ENCODE results near the gene TMEM266.

Gene TMEM266

GRCh38 chr15:76223521-76223920 lies 163.7 kb downstream of the TMEM266 start:
- no peaks in the 10 kb centered on the region for H3K9me2 ChIP-seq (replicated peaks; ENCODE audit: insufficient read depth, low read length)
- no peaks in the 10 kb centered on the region for H3K27me3 ChIP-seq (replicated peaks; ENCODE audit: insufficient read depth, low read length)
- peaks cover 34% of the 10 kb centered on the region for H3K4me1 ChIP-seq (ENCODE audit: low read length)
- no peak overlapping the region for H2AFZ ChIP-seq (ENCODE audit: low read length)
- no peaks in the 10 kb centered on the region; the same call in 1 of the 2 replicates for H3K36me3 ChIP-seq (replicated peaks; ENCODE audit: insufficient read depth, low read length)
- TF ChIP-seq EZH2phosphoT487 (IDR thresholded peaks at IDR 0.05; ENCODE audit: low read length), result no peak
- TF ChIP-seq, protein P1, sequence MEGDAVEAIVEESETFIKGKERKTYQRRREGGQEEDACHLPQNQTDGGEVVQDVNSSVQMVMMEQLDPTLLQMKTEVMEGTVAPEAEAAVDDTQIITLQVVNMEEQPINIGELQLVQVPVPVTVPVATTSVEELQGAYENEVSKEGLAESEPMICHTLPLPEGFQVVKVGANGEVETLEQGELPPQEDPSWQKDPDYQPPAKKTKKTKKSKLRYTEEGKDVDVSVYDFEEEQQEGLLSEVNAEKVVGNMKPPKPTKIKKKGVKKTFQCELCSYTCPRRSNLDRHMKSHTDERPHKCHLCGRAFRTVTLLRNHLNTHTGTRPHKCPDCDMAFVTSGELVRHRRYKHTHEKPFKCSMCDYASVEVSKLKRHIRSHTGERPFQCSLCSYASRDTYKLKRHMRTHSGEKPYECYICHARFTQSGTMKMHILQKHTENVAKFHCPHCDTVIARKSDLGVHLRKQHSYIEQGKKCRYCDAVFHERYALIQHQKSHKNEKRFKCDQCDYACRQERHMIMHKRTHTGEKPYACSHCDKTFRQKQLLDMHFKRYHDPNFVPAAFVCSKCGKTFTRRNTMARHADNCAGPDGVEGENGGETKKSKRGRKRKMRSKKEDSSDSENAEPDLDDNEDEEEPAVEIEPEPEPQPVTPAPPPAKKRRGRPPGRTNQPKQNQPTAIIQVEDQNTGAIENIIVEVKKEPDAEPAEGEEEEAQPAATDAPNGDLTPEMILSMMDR (IDR thresholded peaks at IDR 0.05; ENCODE audit: low read length), result no peak
- no peak for TF ChIP-seq EZH2 (optimal IDR thresholded peaks at IDR 0.05; ENCODE audit: low read depth, low read length)
- peak overlapping the region; percentile 13; the same call in 1 of the 2 replicates for H3K9ac ChIP-seq (ENCODE audit: low read length)
- peak; percentile 36 for DNase-seq
- H3K79me2 ChIP-seq (ENCODE audit: low read length), result 0 out of 2 replicates have a peak, but pooled peaks cover 14% of the 10 kb centered on the region
- peak overlapping the region; percentile 50; the same call in 1 of the 2 replicates for H3K4me2 ChIP-seq (ENCODE audit: low read depth, low read length)
- H3K9me3 ChIP-seq (replicated peaks; ENCODE audit: insufficient read depth, low read length), result no peaks in the 10 kb centered on the region
- peaks cover 19% of the 10 kb centered on the region for H3F3A ChIP-seq (ENCODE audit: insufficient read depth, low read length)
- no peaks in the 10 kb centered on the region for H4K20me1 ChIP-seq (ENCODE audit: insufficient read depth, low read length)
- H3K4me3 ChIP-seq (ENCODE audit: low read length), result no peak overlapping the region
- H3K27ac ChIP-seq (ENCODE audit: low read length), result peak overlapping the region; percentile 30; the same call in 1 of the 2 replicates

- Histone ChIP-seq H2AFZ (ENCODE audit: low read length) (no peak overlapping the region), H3K79me2 (ENCODE audit: low read length) (no peaks in the 10 kb centered on the region), H3K27me3 (replicated peaks; ENCODE audit: insufficient read depth, low read length) (no peaks in the 10 kb centered on the region), H3F3A (ENCODE audit: insufficient read depth, low read length) (no peaks in the 10 kb centered on the region), H3K9me3 (replicated peaks; ENCODE audit: insufficient read depth, low read length) (no peaks in the 10 kb centered on the region), H3K27ac (ENCODE audit: low read length) (no peak overlapping the region), H3K9ac (ENCODE audit: low read length) (no peak overlapping the region), H3K36me3 (replicated peaks; ENCODE audit: insufficient read depth, low read length) (no peaks in the 10 kb centered on the region; the same call in 1 of the 2 replicates), H4K20me1 (ENCODE audit: insufficient read depth, low read length) (no peaks in the 10 kb centered on the region), H3K9me2 (replicated peaks; ENCODE audit: insufficient read depth, low read length) (no peaks in the 10 kb centered on the region), H3K4me2 (ENCODE audit: low read depth, low read length) (no peak overlapping the region), H3K4me3 (ENCODE audit: low read length) (no peak overlapping the region), H3K4me1 (ENCODE audit: low read length) (peaks cover 8% of the 10 kb centered on the region; the same call in 1 of the 2 replicates)
- no peak for DNase-seq
- TF ChIP-seq, protein P1 (IDR thresholded peaks at IDR 0.05; ENCODE audit: low read length), result no peak
- TF ChIP-seq EZH2 (optimal IDR thresholded peaks at IDR 0.05; ENCODE audit: low read depth, low read length) (no peak), EZH2phosphoT487 (IDR thresholded peaks at IDR 0.05; ENCODE audit: low read length) (no peak)
Observed at GRCh38 chr15:76229266-76229665, 169.5 kb downstream of the TMEM266 start.

GRCh38 chr15:76233921-76234320 lies 174.1 kb downstream of the TMEM266 start:
- no peak for TF ChIP-seq EZH2phosphoT487 (IDR thresholded peaks at IDR 0.05; ENCODE audit: low read length)
- TF ChIP-seq, protein P1 (IDR thresholded peaks at IDR 0.05; ENCODE audit: low read length), result no peak
- no peak for TF ChIP-seq EZH2 (optimal IDR thresholded peaks at IDR 0.05; ENCODE audit: low read depth, low read length)
- H3K4me2 ChIP-seq (ENCODE audit: low read depth, low read length), result no peak overlapping the region
- no peaks in the 10 kb centered on the region for H3K79me2 ChIP-seq (ENCODE audit: low read length)
- no peak for DNase-seq
- no peak overlapping the region for H3K27ac ChIP-seq (ENCODE audit: low read length)
- H3K9ac ChIP-seq (ENCODE audit: low read length), result no peak overlapping the region
- H4K20me1 ChIP-seq (ENCODE audit: insufficient read depth, low read length), result no peaks in the 10 kb centered on the region
- no peak overlapping the region for H2AFZ ChIP-seq (ENCODE audit: low read length)
- no peaks in the 10 kb centered on the region for H3F3A ChIP-seq (ENCODE audit: insufficient read depth, low read length)
- no peaks in the 10 kb centered on the region for H3K4me1 ChIP-seq (ENCODE audit: low read length)
- H3K27me3 ChIP-seq (replicated peaks; ENCODE audit: insufficient read depth, low read length), result no peaks in the 10 kb centered on the region
- no peak overlapping the region for H3K4me3 ChIP-seq (ENCODE audit: low read length)
- no peaks in the 10 kb centered on the region for H3K9me3 ChIP-seq (replicated peaks; ENCODE audit: insufficient read depth, low read length)
- H3K36me3 ChIP-seq (replicated peaks; ENCODE audit: insufficient read depth, low read length), result no peaks in the 10 kb centered on the region
- no peaks in the 10 kb centered on the region for H3K9me2 ChIP-seq (replicated peaks; ENCODE audit: insufficient read depth, low read length)

Measured in MM.1S (cell line).